Measurements from ENCODE around the gene PRF1. TPM values are rescaled to one million over a fixed set of nuclear protein-coding genes. Genes with fewer than 3 reads are reported as not detected.

PRF1 gene
- total RNA-seq, 1 donor from 2014 or later = 2.1 TPM

- no peaks in the 10 kb centered on the region for H3K27me3 ChIP-seq (ENCODE audit: control insufficient read depth in 3 of 3, insufficient read depth in 3 of 3, low read length in 3 of 3)
- H3K9me3 ChIP-seq (ENCODE audit: control insufficient read depth in 3 of 3, low read length in 3 of 3) = no peaks in the 10 kb centered on the region
- H3K4me1 ChIP-seq (ENCODE audit: control insufficient read depth in 3 of 3, insufficient read depth in 3 of 3, low read length in 3 of 3) = no peaks in the 10 kb centered on the region
- no peak overlapping the region for H3K27ac ChIP-seq (ENCODE audit: low read depth, low read length)
- H3K9ac ChIP-seq (ENCODE audit: low read depth in 1 of 3, low read length in 3 of 3) = no peak overlapping the region
- no peak overlapping the region for H3K4me3 ChIP-seq (ENCODE audit: low read length in 3 of 3)
- H3K36me3 ChIP-seq (ENCODE audit: control insufficient read depth in 3 of 3, insufficient read depth in 3 of 3, low read length in 3 of 3) = no peaks in the 10 kb centered on the region
These were observed 884 bp upstream of the PRF1 start for GRCh38 chr10:70603449-70603801.

GRCh38 chr10:70601746-70602145 lies 795 bp downstream of the PRF1 start:
- Histone ChIP-seq H3K27ac (ENCODE audit: low read depth, low read length) (no peak overlapping the region), H3K36me3 (ENCODE audit: control insufficient read depth in 3 of 3, insufficient read depth in 3 of 3, low read length in 3 of 3) (no peaks in the 10 kb centered on the region), H3K9me3 (ENCODE audit: control insufficient read depth in 3 of 3, low read length in 3 of 3) (no peaks in the 10 kb centered on the region), H3K4me1 (ENCODE audit: control insufficient read depth in 3 of 3, insufficient read depth in 3 of 3, low read length in 3 of 3) (no peaks in the 10 kb centered on the region), H3K4me3 (ENCODE audit: low read length in 3 of 3) (no peak overlapping the region), H3K27me3 (ENCODE audit: control insufficient read depth in 3 of 3, insufficient read depth in 3 of 3, low read length in 3 of 3) (no peaks in the 10 kb centered on the region), H3K9ac (ENCODE audit: low read depth in 1 of 3, low read length in 3 of 3) (no peak overlapping the region)

- Histone ChIP-seq H3K27ac (ENCODE audit: low read depth, low read length) (no peak overlapping the region), H3K9me3 (ENCODE audit: control insufficient read depth in 3 of 3, low read length in 3 of 3) (no peaks in the 10 kb centered on the region), H3K4me3 (ENCODE audit: low read length in 3 of 3) (no peak overlapping the region), H3K9ac (ENCODE audit: low read depth in 1 of 3, low read length in 3 of 3) (no peak overlapping the region), H3K36me3 (ENCODE audit: control insufficient read depth in 3 of 3, insufficient read depth in 3 of 3, low read length in 3 of 3) (no peaks in the 10 kb centered on the region), H3K4me1 (ENCODE audit: control insufficient read depth in 3 of 3, insufficient read depth in 3 of 3, low read length in 3 of 3) (no peaks in the 10 kb centered on the region), H3K27me3 (ENCODE audit: control insufficient read depth in 3 of 3, insufficient read depth in 3 of 3, low read length in 3 of 3) (no peaks in the 10 kb centered on the region)
These were observed 1.8 kb downstream of the PRF1 start for GRCh38 chr10:70600512-70601395.

GRCh38 chr10:70599791-70600190 lies 2.8 kb downstream of the PRF1 start:
- H3K4me3 ChIP-seq (ENCODE audit: low read length in 3 of 3) = no peak overlapping the region
- H3K9ac ChIP-seq (ENCODE audit: low read depth in 1 of 3, low read length in 3 of 3) = no peak overlapping the region
- no peaks in the 10 kb centered on the region for H3K9me3 ChIP-seq (ENCODE audit: control insufficient read depth in 3 of 3, low read length in 3 of 3)
- H3K36me3 ChIP-seq (ENCODE audit: control insufficient read depth in 3 of 3, insufficient read depth in 3 of 3, low read length in 3 of 3) = no peaks in the 10 kb centered on the region
- no peaks in the 10 kb centered on the region for H3K4me1 ChIP-seq (ENCODE audit: control insufficient read depth in 3 of 3, insufficient read depth in 3 of 3, low read length in 3 of 3)
- no peaks in the 10 kb centered on the region for H3K27me3 ChIP-seq (ENCODE audit: control insufficient read depth in 3 of 3, insufficient read depth in 3 of 3, low read length in 3 of 3)
- H3K27ac ChIP-seq (ENCODE audit: low read depth, low read length) = no peak overlapping the region

- H3K4me3 ChIP-seq (ENCODE audit: low read length in 3 of 3) = no peak overlapping the region
- no peak overlapping the region for H3K9ac ChIP-seq (ENCODE audit: low read depth in 1 of 3, low read length in 3 of 3)
- no peaks in the 10 kb centered on the region for H3K4me1 ChIP-seq (ENCODE audit: control insufficient read depth in 3 of 3, insufficient read depth in 3 of 3, low read length in 3 of 3)
- H3K36me3 ChIP-seq (ENCODE audit: control insufficient read depth in 3 of 3, insufficient read depth in 3 of 3, low read length in 3 of 3) = no peaks in the 10 kb centered on the region
- no peak overlapping the region for H3K27ac ChIP-seq (ENCODE audit: low read depth, low read length)
- H3K9me3 ChIP-seq (ENCODE audit: control insufficient read depth in 3 of 3, low read length in 3 of 3) = no peaks in the 10 kb centered on the region
- H3K27me3 ChIP-seq (ENCODE audit: control insufficient read depth in 3 of 3, insufficient read depth in 3 of 3, low read length in 3 of 3) = no peaks in the 10 kb centered on the region
These were observed 3.2 kb downstream of the PRF1 start for GRCh38 chr10:70599319-70599718.

GRCh38 chr10:70598857-70599295 lies 3.7 kb downstream of the PRF1 start:
- no peaks in the 10 kb centered on the region for H3K4me1 ChIP-seq (ENCODE audit: control insufficient read depth in 3 of 3, insufficient read depth in 3 of 3, low read length in 3 of 3)
- no peak overlapping the region for H3K27ac ChIP-seq (ENCODE audit: low read depth, low read length)
- no peaks in the 10 kb centered on the region for H3K27me3 ChIP-seq (ENCODE audit: control insufficient read depth in 3 of 3, insufficient read depth in 3 of 3, low read length in 3 of 3)
- H3K9ac ChIP-seq (ENCODE audit: low read depth in 1 of 3, low read length in 3 of 3) = no peak overlapping the region
- no peak overlapping the region for H3K4me3 ChIP-seq (ENCODE audit: low read length in 3 of 3)
- H3K36me3 ChIP-seq (ENCODE audit: control insufficient read depth in 3 of 3, insufficient read depth in 3 of 3, low read length in 3 of 3) = no peaks in the 10 kb centered on the region
- H3K9me3 ChIP-seq (ENCODE audit: control insufficient read depth in 3 of 3, low read length in 3 of 3) = no peaks in the 10 kb centered on the region

- no peak overlapping the region for H3K9ac ChIP-seq (ENCODE audit: low read depth in 1 of 3, low read length in 3 of 3)
- H3K9me3 ChIP-seq (ENCODE audit: control insufficient read depth in 3 of 3, low read length in 3 of 3) = no peaks in the 10 kb centered on the region
- H3K4me3 ChIP-seq (ENCODE audit: low read length in 3 of 3) = no peak overlapping the region
- no peaks in the 10 kb centered on the region for H3K27me3 ChIP-seq (ENCODE audit: control insufficient read depth in 3 of 3, insufficient read depth in 3 of 3, low read length in 3 of 3)
- H3K36me3 ChIP-seq (ENCODE audit: control insufficient read depth in 3 of 3, insufficient read depth in 3 of 3, low read length in 3 of 3) = no peaks in the 10 kb centered on the region
- no peak overlapping the region for H3K27ac ChIP-seq (ENCODE audit: low read depth, low read length)
- no peaks in the 10 kb centered on the region for H3K4me1 ChIP-seq (ENCODE audit: control insufficient read depth in 3 of 3, insufficient read depth in 3 of 3, low read length in 3 of 3)
These were observed 4.4 kb downstream of the PRF1 start for GRCh38 chr10:70597856-70598815.

GRCh38 chr10:70596860-70597809 lies 5.4 kb downstream of the PRF1 start:
- Histone ChIP-seq H3K27me3 (ENCODE audit: control insufficient read depth in 3 of 3, insufficient read depth in 3 of 3, low read length in 3 of 3) (peaks cover 0 to 4% (median 0%) of the 10 kb centered on the region in 3 donors), H3K36me3 (ENCODE audit: control insufficient read depth in 3 of 3, insufficient read depth in 3 of 3, low read length in 3 of 3) (no peaks in the 10 kb centered on the region), H3K4me1 (ENCODE audit: control insufficient read depth in 3 of 3, insufficient read depth in 3 of 3, low read length in 3 of 3) (no peaks in the 10 kb centered on the region), H3K27ac (ENCODE audit: low read depth, low read length) (no peak overlapping the region), H3K9me3 (ENCODE audit: control insufficient read depth in 3 of 3, low read length in 3 of 3) (no peaks in the 10 kb centered on the region), H3K9ac (ENCODE audit: low read depth in 1 of 3, low read length in 3 of 3) (no peak overlapping the region), H3K4me3 (ENCODE audit: low read length in 3 of 3) (no peak overlapping the region)

- Histone ChIP-seq H3K9me3 (ENCODE audit: control insufficient read depth in 3 of 3, low read length in 3 of 3) (no peaks in the 10 kb centered on the region), H3K36me3 (ENCODE audit: control insufficient read depth in 3 of 3, insufficient read depth in 3 of 3, low read length in 3 of 3) (no peaks in the 10 kb centered on the region), H3K27me3 (ENCODE audit: control insufficient read depth in 3 of 3, insufficient read depth in 3 of 3, low read length in 3 of 3) (peaks cover 0 to 4% (median 0%) of the 10 kb centered on the region in 3 donors), H3K9ac (ENCODE audit: low read depth in 1 of 3, low read length in 3 of 3) (no peak overlapping the region), H3K4me3 (ENCODE audit: low read length in 3 of 3) (no peak overlapping the region), H3K27ac (ENCODE audit: low read depth, low read length) (no peak overlapping the region), H3K4me1 (ENCODE audit: control insufficient read depth in 3 of 3, insufficient read depth in 3 of 3, low read length in 3 of 3) (no peaks in the 10 kb centered on the region)
These were observed 6.3 kb downstream of the PRF1 start for GRCh38 chr10:70596110-70596798.

Data from skeletal muscle tissue (tissue), 4 donors.